Measurements from ENCODE around the gene RHOD.

DNA sequence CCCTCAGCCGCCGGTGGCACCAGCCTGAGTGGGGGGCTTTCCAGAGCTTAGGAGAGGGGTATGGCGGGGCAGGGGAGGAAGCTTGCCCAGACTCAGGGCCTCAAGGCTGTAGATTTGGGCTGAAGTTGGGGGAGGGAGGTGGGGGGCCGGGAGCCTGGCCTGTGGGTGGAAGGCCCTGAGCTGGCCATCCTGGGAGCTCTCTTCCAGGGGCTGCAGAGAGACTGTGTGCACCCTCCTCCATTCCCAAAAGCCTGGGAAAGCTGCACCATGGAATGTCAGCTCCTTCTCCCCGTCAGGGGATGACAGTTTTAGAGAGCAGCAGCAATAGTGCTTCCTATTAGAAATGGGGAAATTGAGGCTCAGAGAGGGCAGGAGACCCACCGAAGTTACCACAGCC is 32.7 kb upstream of the RHOD start:
- TF ChIP-seq POLR2A (IDR thresholded peaks at IDR 0.05; ENCODE audit: low read depth, low read length) (no peak), TAF1 (IDR thresholded peaks at IDR 0.05; ENCODE audit: low read depth, low read length) (no peak), POLR2AphosphoS5 (IDR thresholded peaks at IDR 0.05; ENCODE audit: low read depth, low read length) (no peak), SPI1 (IDR thresholded peaks at IDR 0.05; ENCODE audit: low read depth, low read length) (no peak)
